B cell (primary cell): ENCODE results near the gene LCE1D.

ENCODE experiments used
- CTCF ChIP-seq: fragments of 200-600 bp; IDR thresholded peaks from one replicate; pipeline ENCODE4 v1.8.0; 2022; ENCODE audit warnings: antibody characterized with exemption, mild to moderate bottlenecking
- EZH2 ChIP-seq: IDR thresholded peaks from 2 replicates; pipeline ENCODE4 v1.6.1; 2012; ENCODE audit warnings: borderline replicate concordance, low read depth, mild to moderate bottlenecking, moderate library complexity, low read length; ENCODE audit not compliant: insufficient read depth, poor library complexity, severe bottlenecking

DNA sequence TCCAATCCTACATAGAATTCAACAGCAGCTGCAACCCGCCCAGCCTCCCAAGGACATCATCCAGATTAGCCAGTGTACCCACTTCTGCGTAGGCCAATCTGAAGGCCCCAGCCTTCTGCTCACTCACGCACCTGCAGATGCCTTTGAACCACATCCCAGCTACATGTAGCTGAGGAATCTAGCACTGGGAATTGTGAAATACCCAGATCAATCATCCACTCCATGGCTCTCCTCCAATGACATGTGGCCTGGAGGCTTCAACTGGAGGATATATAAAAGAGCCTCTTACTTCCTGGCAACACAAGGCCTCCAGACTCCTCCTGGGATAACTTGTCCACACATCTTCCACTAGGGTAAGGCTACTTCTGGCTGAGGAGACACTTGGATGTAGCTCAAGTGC lies 46.0 kb downstream of the LCE1D start, which contains the start of gene LCE6A:
- TF ChIP-seq CTCF, result no peak
- TF ChIP-seq EZH2, result no peak
